Astrocyte (in vitro differentiated cells and primary cell): Measurements from ENCODE around the gene CNTLN.

Experiments used
- EZH2 ChIP-seq: IDR thresholded peaks from 2 replicates; pipeline ENCODE4 v1.6.1; 2012; ENCODE audit warnings: mild to moderate bottlenecking, low read length, inconsistent platforms; ENCODE audit not compliant: insufficient read depth
- TF ChIP-seq, protein P1 (sequence below): IDR thresholded peaks from 2 replicates; pipeline ENCODE4 v1.5.1; 2011; ENCODE audit warnings: low read depth, mild to moderate bottlenecking, inconsistent platforms, low read length, moderate library complexity; ENCODE audit not compliant: insufficient read depth

- TF ChIP-seq, protein P1, sequence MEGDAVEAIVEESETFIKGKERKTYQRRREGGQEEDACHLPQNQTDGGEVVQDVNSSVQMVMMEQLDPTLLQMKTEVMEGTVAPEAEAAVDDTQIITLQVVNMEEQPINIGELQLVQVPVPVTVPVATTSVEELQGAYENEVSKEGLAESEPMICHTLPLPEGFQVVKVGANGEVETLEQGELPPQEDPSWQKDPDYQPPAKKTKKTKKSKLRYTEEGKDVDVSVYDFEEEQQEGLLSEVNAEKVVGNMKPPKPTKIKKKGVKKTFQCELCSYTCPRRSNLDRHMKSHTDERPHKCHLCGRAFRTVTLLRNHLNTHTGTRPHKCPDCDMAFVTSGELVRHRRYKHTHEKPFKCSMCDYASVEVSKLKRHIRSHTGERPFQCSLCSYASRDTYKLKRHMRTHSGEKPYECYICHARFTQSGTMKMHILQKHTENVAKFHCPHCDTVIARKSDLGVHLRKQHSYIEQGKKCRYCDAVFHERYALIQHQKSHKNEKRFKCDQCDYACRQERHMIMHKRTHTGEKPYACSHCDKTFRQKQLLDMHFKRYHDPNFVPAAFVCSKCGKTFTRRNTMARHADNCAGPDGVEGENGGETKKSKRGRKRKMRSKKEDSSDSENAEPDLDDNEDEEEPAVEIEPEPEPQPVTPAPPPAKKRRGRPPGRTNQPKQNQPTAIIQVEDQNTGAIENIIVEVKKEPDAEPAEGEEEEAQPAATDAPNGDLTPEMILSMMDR: peak; percentile 75
- no peak for TF ChIP-seq EZH2
Measured at GRCh38 chr9:17462869-17463464, 328.1 kb downstream of the CNTLN start.
